Prostate gland (tissue), 2 donors: ENCODE results near the gene SNAPC2. TPM values are rescaled to one million over a fixed set of nuclear protein-coding genes. Genes with fewer than 3 reads are reported as not detected.

Experiments used
- DNase-seq: peaks from one replicate; pipeline ENCODE4 v3.0.0-alpha.2; 2019; ENCODE audit warnings: low spot score
- H3K27ac ChIP-seq, 2 donors: fragments of 200-600 bp; sonication (generic); 2 replicates each; pipeline ENCODE4 v1.5.1; 2017 to 2019
- H3K27me3 ChIP-seq: fragments of 200-600 bp; sonication (generic); replicated peaks from 2 replicates; pipeline ENCODE4 v1.5.1; 2019; ENCODE audit not compliant: insufficient read depth
- H3K36me3 ChIP-seq, 2 donors: fragments of 200-600 bp; sonication (generic); 1 replicate in 1 of 2; 2 replicates in 1 of 2; pipeline versions ENCODE4 v1.5.1 to v1.8.1; 2017 to 2019
- H3K4me1 ChIP-seq: fragments of 200-600 bp; sonication (generic); replicated peaks from 2 replicates; pipeline ENCODE4 v1.5.1; 2019
- H3K4me3 ChIP-seq, 2 donors: fragments of 200-600 bp; sonication (generic); 2 replicates each; pipeline ENCODE4 v1.5.1; 2017 to 2019
- H3K9me3 ChIP-seq: fragments of 200-600 bp; sonication (generic); 2 replicates; pipeline ENCODE4 v1.5.1; 2017
- CTCF ChIP-seq, 4 experiments: fragments of 200-600 bp in 2 of 4; fragments of 450-650 bp in 2 of 4; sonication (generic) in 2 of 4; IDR thresholded peaks; 1 replicate in 3 of 4; 2 replicates in 1 of 4; pipeline ENCODE4 v1.5.1; 2016 to 2019; ENCODE audit warnings: antibody characterized with exemption in 4 of 4, mild to moderate bottlenecking in 2 of 4, moderate library complexity in 2 of 4
- POLR2A ChIP-seq: fragments of 450-650 bp; IDR thresholded peaks from one replicate; pipeline ENCODE4 v1.6.1; 2016; ENCODE audit warnings: antibody characterized with exemption, mild to moderate bottlenecking
- POLR2AphosphoS5 ChIP-seq: sonication (generic); formaldehyde crosslinking; IDR thresholded peaks from one replicate; pipeline ENCODE4 v1.6.1; 2017; ENCODE audit warnings: antibody characterized with exemption
- WGBS: methylation state at CpG from one replicate; pipeline ENCODE4 v1.1.5; 2018; 5-methylcytosine and 5-hydroxymethylcytosine counted together
- intact Hi-C: fragments of 100-400 bp; cut with DNase I; formaldehyde crosslinking; loops from one replicate; pipeline ENCODE4 v1.14.2; 2022
- total RNA-seq, 2 donors: library from RNA; depleted of rRNA; stranded (reverse); fragments of >200 nt; gene quantifications; one replicate each; pipeline ENCODE4 v1.1.0, GENCODE V29; 2016

Gene SNAPC2
- total RNA-seq, 2 donors from 2014 or later: 37.4 to 95.0 TPM

DNA sequence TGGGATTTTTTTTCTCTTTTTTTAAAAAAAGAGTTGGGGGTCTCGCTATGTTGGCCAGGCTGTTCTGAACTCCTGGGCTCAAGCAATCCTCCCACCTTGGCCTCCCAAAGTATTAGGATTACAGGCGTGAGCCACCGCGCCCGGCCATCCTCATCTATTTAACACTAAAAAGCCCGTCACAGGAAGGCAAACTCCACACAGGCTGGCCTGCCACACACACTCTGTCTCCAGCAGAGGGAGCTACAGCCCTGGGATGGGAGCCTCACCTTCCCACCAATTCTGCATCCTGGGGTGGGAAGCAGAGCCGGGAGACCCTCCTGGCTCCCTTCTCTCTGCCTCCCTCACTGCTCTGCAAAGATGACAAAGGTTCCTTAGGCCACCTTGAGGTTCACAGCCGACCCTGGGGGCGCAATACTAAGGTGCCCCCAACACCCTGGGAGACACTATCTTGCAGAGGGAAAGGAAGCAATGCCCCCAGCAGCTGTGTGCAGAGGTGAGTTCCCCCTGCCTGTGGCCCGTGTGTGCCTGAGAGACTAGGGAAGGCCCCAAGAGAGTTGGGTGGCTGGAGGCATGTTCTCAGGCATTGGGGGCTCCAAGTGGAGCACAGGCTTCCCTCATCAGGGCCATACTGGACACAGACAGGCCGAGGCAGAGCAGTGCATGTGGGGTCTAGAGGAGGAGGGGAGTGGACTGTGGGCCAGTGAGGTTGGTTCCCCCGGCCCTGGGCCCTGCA is 50.7 kb downstream of the SNAPC2 start:
- TF ChIP-seq POLR2A: no peak
- TF ChIP-seq CTCF (IDR thresholded peaks at IDR 0.05): peak in 3 of 4 experiments; percentile 44 to 62 (median 55)
- Histone ChIP-seq H3K36me3 (no peaks in the 10 kb centered on the region), H3K27me3 (no peaks in the 10 kb centered on the region), H3K9me3 (no peaks in the 10 kb centered on the region), H3K4me1 (no peaks in the 10 kb centered on the region), H3K4me3 (no peak overlapping the region), H3K27ac (no peak overlapping the region)
- no peak for DNase-seq
- 78% methylated on average over 11 of the region's 12 CpGs for WGBS
- intact Hi-C loops: no loop called here

GRCh38 chr19:7971553-7972520 is 51.7 kb downstream of the SNAPC2 start:
- Histone ChIP-seq H3K27ac (no peak overlapping the region), H3K4me3 (no peak overlapping the region), H3K4me1 (no peaks in the 10 kb centered on the region), H3K27me3 (no peaks in the 10 kb centered on the region), H3K9me3 (no peaks in the 10 kb centered on the region), H3K36me3 (no peaks in the 10 kb centered on the region)
- TF ChIP-seq POLR2A (no peak), POLR2AphosphoS5 (no peak), CTCF (IDR thresholded peaks at IDR 0.05) (no peak)
- WGBS: 85% methylated on average over 32 of the region's 35 CpGs
- intact Hi-C loops: no loop called here
- no peak for DNase-seq

Other genes starting within 250 kb of the SNAPC2 start
- under 1 TPM in 1 of 2 donors, not detected in 1; 0.28 TPM for gene MCEMP1, start 243.2 kb upstream of the SNAPC2 start, total RNA-seq
- 100 to 1,000 TPM; 105 to 150 TPM for gene TRAPPC5, start 239.5 kb upstream of the SNAPC2 start, total RNA-seq
- 1 to 10 TPM in 1 of 2 donors, not detected in 1; 1.5 TPM for gene FCER2, start 218.2 kb upstream of the SNAPC2 start, total RNA-seq
- gene CLEC4G, start 188.2 kb upstream of the SNAPC2 start, total RNA-seq: under 1 TPM in 1 of 2 donors, not detected in 1; 0.57 TPM
- gene CD209, start 172.8 kb upstream of the SNAPC2 start, total RNA-seq: 1 to 10 TPM in 1 of 2 donors, under 1 TPM in 1; 0.97 to 1.2 TPM
- 10 to 100 TPM in 1 of 2 donors, not detected in 1; 11.0 TPM for gene CLEC4M, start 157.1 kb upstream of the SNAPC2 start, total RNA-seq
- gene EVI5L, start 90.1 kb upstream of the SNAPC2 start, total RNA-seq: 10 to 100 TPM; 24.0 to 25.7 TPM
- 1 to 10 TPM; 2.2 to 4.2 TPM for gene PRR36, start 45.9 kb upstream of the SNAPC2 start, total RNA-seq
- gene LRRC8E, start 31.8 kb upstream of the SNAPC2 start, total RNA-seq: 10 to 100 TPM in 1 of 2 donors, 1 to 10 TPM in 1; 4.8 to 11.7 TPM
- 10 to 100 TPM; 21.6 to 45.2 TPM for gene MAP2K7, start 16.5 kb upstream of the SNAPC2 start, total RNA-seq
- 1 to 10 TPM in 1 of 2 donors, not detected in 1; 3.2 TPM for gene TGFBR3L, start 5.5 kb upstream of the SNAPC2 start, total RNA-seq
- gene CTXN1, start 5.8 kb downstream of the SNAPC2 start, total RNA-seq: 10 to 100 TPM in 1 of 2 donors, 1 to 10 TPM in 1; 5.0 to 37.1 TPM
- gene TIMM44, start 23.3 kb downstream of the SNAPC2 start, total RNA-seq: 10 to 100 TPM; 47.3 to 83.4 TPM
- gene ELAVL1, start 85.3 kb downstream of the SNAPC2 start, total RNA-seq: 10 to 100 TPM; 35.6 to 76.9 TPM
- not detected for gene CCL25, start 132.4 kb downstream of the SNAPC2 start, total RNA-seq
- 1 to 10 TPM; 3.1 to 5.2 TPM for gene FBN3, start 229.3 kb downstream of the SNAPC2 start, total RNA-seq